ENCODE data around the gene PPP2R1B. TPM values are rescaled to one million over a fixed set of nuclear protein-coding genes. Genes with fewer than 3 reads are reported as not detected.
A peak's percentile ranks its signal among the peaks of the same experiment; 100 is the strongest.

The PPP2R1B gene
- 14.9 TPM for polyA plus RNA-seq

- H3K9me3 Mint-ChIP-seq: no peaks in the 10 kb centered on the region
- H3K4me3 Mint-ChIP-seq: peak within 1 kb of the TSS; percentile 89 to 100 (median 100)
- H3K36me3 Mint-ChIP-seq: peaks cover 2% of the 10 kb centered on the region
- peak within 1 kb of the TSS; percentile 77 to 96 (median 86) for H3K27ac Mint-ChIP-seq
- peaks cover 19 to 25% (median 24%) of the 10 kb centered on the region in 3 donors for H3K4me1 Mint-ChIP-seq
- no peaks in the 10 kb centered on the region for H3K27me3 Mint-ChIP-seq
Observed at GRCh38 chr11:111765984-111766833, at the start of gene PPP2R1B. TSS of gene PPP2R1B (minus strand) at chr11:111766389. CDS start at chr11:111766361, 28 bp downstream.

GRCh38 chr11:111815489-111815888 lies 49.3 kb upstream of the PPP2R1B start:
- Mint-ChIP-seq H3K27me3 (no peaks in the 10 kb centered on the region), H3K27ac (no peak overlapping the region), H3K36me3 (peaks cover 6% of the 10 kb centered on the region), H3K9me3 (no peaks in the 10 kb centered on the region), H3K4me3 (no peak overlapping the region), H3K4me1 (peaks cover 0 to 10% (median 9%) of the 10 kb centered on the region in 3 donors)

DNA sequence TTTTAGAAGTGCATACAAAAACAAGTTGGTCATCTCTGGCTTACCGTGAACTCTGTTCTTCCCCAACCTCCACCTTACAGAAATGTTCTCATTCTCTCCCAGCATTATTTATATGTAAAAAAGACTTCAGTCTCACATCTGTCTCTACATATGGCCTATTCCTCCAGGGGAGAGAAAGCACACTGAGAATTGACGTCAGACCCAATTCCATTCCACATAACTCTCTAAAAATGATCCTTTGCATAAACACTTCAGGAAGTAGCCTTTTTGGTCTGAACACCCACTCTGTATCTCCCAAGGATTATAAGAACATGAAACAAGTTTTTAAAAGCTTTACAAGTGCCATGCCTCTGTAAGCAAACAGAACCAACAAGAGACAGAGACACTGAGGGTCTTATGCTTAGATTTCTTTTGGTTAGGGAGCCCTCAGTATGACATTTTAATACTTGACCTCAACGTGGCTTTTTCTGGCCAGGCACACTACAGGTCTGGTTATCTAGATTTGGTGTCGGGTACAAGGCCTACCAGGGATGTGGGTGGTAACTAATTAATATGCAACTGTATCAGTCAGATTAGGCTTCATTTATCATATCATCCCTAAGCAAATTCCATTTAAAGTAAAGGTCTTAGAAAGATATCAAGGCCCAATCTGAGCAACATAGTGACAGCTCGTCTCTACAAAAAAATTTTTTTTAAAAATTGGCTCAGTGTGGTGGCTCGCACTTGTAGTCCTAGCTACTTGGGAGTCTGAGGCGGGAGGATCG lies 48.5 kb upstream of the PPP2R1B start:
- H3K36me3 Mint-ChIP-seq: peaks cover 4% of the 10 kb centered on the region
- peaks cover 0 to 10% (median 9%) of the 10 kb centered on the region in 3 donors for H3K4me1 Mint-ChIP-seq
- H3K27me3 Mint-ChIP-seq: no peaks in the 10 kb centered on the region
- no peak overlapping the region for H3K27ac Mint-ChIP-seq
- no peaks in the 10 kb centered on the region for H3K9me3 Mint-ChIP-seq
- H3K4me3 Mint-ChIP-seq: no peak overlapping the region

- H3K9me3 Mint-ChIP-seq: no peaks in the 10 kb centered on the region
- no peak overlapping the region for H3K27ac Mint-ChIP-seq
- peaks cover 4% of the 10 kb centered on the region for H3K36me3 Mint-ChIP-seq
- H3K4me1 Mint-ChIP-seq: peaks cover 0 to 10% (median 9%) of the 10 kb centered on the region in 3 donors
- no peaks in the 10 kb centered on the region for H3K27me3 Mint-ChIP-seq
- no peak overlapping the region for H3K4me3 Mint-ChIP-seq
Observed at GRCh38 chr11:111814106-111814505, 47.9 kb upstream of the PPP2R1B start.

DNA sequence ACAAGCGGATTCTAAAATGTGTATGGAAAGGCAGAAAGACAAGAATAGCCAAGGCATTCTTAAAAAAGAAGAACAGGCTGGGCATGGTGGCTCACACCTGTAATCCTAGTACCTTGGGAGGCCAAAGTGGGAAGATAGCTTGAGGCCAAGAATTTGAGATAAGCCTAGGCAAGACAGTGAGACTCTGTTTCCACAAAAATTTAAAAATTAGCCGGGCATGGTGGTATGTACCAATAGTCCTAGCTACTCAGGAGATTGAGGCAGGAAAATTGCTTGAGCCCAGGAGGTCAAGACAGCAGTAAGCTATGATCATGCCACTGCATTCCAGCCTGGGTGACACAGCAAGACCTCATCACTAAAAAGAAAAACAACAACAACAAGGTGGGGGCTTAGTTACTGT lies 46.0 kb upstream of the PPP2R1B start:
- Mint-ChIP-seq H3K4me1 (peaks cover 0 to 10% (median 5%) of the 10 kb centered on the region in 3 donors), H3K9me3 (no peaks in the 10 kb centered on the region), H3K27ac (no peak overlapping the region), H3K36me3 (peaks cover 5% of the 10 kb centered on the region), H3K4me3 (no peak overlapping the region), H3K27me3 (no peaks in the 10 kb centered on the region)

GRCh38 chr11:111811445-111811844 lies 45.3 kb upstream of the PPP2R1B start:
- no peaks in the 10 kb centered on the region for H3K9me3 Mint-ChIP-seq
- H3K27me3 Mint-ChIP-seq: no peaks in the 10 kb centered on the region
- H3K4me3 Mint-ChIP-seq: no peak overlapping the region
- peaks cover 0 to 10% (median 5%) of the 10 kb centered on the region in 3 donors for H3K4me1 Mint-ChIP-seq
- H3K36me3 Mint-ChIP-seq: peaks cover 10% of the 10 kb centered on the region
- H3K27ac Mint-ChIP-seq: no peak overlapping the region

DNA sequence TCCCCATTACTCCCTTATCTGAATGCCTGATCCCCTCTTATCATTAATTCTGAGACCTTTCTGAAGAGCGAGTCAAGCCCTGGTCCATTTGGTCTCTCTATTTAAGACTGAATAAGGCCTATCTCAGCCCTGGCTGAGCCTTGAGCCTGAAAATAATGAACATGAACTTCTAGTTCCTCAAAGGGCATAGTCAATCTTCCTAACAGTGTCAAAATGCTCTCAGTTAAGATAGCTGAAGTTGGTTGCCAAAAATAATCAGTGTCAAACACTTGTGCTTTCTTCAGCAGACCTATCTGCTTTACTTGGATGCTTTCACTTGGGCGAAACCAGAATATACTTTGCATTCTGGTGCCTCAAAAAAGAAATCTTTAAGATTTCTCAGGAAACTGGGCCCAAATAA lies 42.6 kb upstream of the PPP2R1B start:
- H3K36me3 Mint-ChIP-seq: peaks cover 11% of the 10 kb centered on the region

DNA sequence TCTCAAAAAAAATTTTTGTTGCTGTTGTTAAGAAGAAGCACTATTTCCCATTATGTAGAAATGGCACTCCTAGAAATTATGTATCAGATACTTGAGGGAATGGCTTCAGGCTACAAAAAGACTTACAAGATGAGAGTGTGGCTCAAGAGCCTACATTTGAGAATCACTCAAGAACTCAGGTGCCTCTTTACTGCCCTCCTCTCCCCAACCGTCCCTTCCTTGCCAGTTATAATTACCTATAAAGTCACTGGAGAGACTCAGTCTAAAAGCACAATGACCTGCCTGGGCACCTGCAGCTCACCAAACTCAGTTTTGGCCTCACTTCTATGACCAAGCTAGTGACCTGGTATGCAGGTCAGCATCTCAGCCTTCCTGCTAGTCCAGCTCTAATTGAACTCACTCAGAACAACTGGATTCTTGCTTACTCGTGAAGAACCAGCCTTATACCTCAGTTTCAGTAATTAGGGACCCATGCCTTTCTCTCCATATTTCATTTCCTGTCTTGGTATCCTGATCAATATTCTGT lies 41.9 kb upstream of the PPP2R1B start:
- H3K4me1 Mint-ChIP-seq: no peaks in the 10 kb centered on the region
- H3K27me3 Mint-ChIP-seq: no peaks in the 10 kb centered on the region
- peak overlapping the region in 1 of 3 donors; percentile 12 for H3K27ac Mint-ChIP-seq
- H3K36me3 Mint-ChIP-seq: peaks cover 11% of the 10 kb centered on the region
- H3K9me3 Mint-ChIP-seq: no peaks in the 10 kb centered on the region
- H3K4me3 Mint-ChIP-seq: no peak overlapping the region

More for the DNA sequence above, 42.6 kb upstream of the PPP2R1B start:
- Mint-ChIP-seq H3K27ac (peak overlapping the region in 2 of 3 donors; percentile 12 to 46), H3K9me3 (no peaks in the 10 kb centered on the region), H3K4me3 (no peak overlapping the region), H3K4me1 (peaks cover 0 to 2% (median 0%) of the 10 kb centered on the region in 3 donors), H3K27me3 (no peaks in the 10 kb centered on the region)

- Mint-ChIP-seq H3K4me3 (no peak overlapping the region), H3K27ac (peak overlapping the region in 1 of 3 donors; percentile 78), H3K4me1 (no peaks in the 10 kb centered on the region), H3K27me3 (no peaks in the 10 kb centered on the region), H3K36me3 (peaks cover 11% of the 10 kb centered on the region), H3K9me3 (no peaks in the 10 kb centered on the region)
Observed at GRCh38 chr11:111807076-111807475, 40.9 kb upstream of the PPP2R1B start.

DNA sequence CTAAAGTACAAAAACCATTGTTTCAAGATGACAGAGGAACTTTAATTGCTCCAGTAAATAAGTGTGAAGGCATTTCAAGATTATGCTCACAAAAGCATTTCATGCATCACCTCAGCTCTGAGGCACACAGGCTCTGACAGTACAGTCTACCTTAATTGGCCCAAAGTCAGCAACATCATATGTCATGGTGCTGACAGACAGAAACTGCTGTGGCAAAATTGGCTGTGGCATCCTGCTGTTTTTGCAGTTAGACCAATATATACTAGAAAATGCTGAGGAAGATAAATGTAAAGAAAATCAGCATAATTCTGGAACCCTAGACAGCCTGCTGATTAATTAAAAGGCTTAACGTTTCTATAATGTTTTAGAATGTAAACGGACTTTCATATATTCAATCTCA lies 34.9 kb upstream of the PPP2R1B start:
- Mint-ChIP-seq H3K36me3 (peaks cover 12% of the 10 kb centered on the region), H3K4me3 (no peak overlapping the region), H3K27me3 (no peaks in the 10 kb centered on the region), H3K9me3 (peaks cover 0 to 18% (median 9%) of the 10 kb centered on the region in 3 donors), H3K4me1 (peaks cover 0 to 8% (median 0%) of the 10 kb centered on the region in 3 donors), H3K27ac (no peak overlapping the region)

DNA sequence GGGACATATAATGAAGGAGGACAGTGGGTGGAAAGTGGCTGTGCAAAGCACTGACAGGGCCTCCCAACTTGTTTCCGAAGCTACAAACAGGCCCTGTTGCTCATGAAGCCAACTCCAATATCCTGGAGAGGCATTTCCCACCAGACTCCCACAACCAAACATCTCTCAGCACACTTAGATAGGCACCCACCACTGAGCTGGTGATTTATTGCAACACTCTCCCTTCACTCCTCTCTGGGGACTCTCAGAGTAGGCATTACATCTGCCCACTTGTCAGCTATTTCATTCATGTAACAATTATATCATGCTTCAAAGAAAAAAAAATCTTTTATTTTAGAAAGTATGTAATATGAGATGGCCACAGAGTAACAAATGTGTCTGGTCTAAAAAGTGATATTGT lies 32.1 kb upstream of the PPP2R1B start:
- Mint-ChIP-seq H3K36me3 (peaks cover 12% of the 10 kb centered on the region), H3K4me3 (no peak overlapping the region), H3K4me1 (peaks cover 0 to 8% (median 0%) of the 10 kb centered on the region in 3 donors), H3K9me3 (peaks cover 0 to 18% (median 9%) of the 10 kb centered on the region in 3 donors), H3K27me3 (no peaks in the 10 kb centered on the region), H3K27ac (no peak overlapping the region)

DNA sequence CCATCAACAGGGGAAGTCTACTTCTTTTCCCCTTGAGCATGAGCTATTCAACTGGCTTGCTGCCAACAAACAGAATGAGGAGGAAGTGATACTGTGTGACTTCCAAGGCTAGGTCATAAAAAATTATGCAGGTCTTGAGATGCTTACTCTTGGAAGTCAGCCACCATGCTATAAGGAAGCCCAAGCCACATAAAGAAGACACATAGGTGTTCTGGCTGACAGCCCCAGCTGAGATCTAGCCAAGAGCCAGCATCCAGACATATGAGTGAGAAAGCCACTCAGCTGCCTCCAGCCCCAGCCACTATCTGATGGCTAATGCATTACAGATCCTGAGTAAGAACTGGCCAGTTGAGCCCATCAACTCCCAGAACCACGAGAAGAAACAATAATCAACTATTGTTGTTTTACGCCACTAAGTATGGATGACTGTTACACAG lies 31.0 kb upstream of the PPP2R1B start:
- Mint-ChIP-seq H3K4me1 (peaks cover 0 to 8% (median 0%) of the 10 kb centered on the region in 3 donors), H3K27ac (peak overlapping the region in 2 of 3 donors; percentile 19 to 33), H3K27me3 (no peaks in the 10 kb centered on the region), H3K4me3 (no peak overlapping the region), H3K36me3 (peaks cover 12% of the 10 kb centered on the region), H3K9me3 (peaks cover 0 to 18% (median 9%) of the 10 kb centered on the region in 3 donors)

DNA sequence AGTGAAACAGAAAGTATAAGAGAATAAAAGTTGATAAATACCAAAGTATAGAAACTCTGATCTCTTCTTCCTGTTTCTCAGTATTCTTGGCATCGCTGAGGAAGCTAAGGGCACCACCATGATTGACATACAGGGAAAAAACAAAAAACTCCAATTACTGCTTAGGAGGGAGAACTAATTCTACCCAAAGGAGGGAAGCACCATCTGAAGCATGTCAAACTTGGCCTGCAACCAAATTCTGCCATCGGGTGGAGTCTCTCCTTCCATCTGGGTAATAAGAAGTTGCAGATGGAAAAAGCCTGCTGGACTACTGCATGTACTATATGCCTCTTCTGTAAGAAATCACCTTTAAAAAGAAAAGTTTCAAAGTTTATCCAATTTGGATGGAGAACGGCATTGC lies 30.5 kb upstream of the PPP2R1B start:
- peaks cover 0 to 8% (median 0%) of the 10 kb centered on the region in 3 donors for H3K4me1 Mint-ChIP-seq
- peaks cover 0 to 18% (median 9%) of the 10 kb centered on the region in 3 donors for H3K9me3 Mint-ChIP-seq
- H3K27ac Mint-ChIP-seq: peak overlapping the region in 1 of 3 donors; percentile 33
- no peaks in the 10 kb centered on the region for H3K27me3 Mint-ChIP-seq
- H3K36me3 Mint-ChIP-seq: peaks cover 11% of the 10 kb centered on the region
- H3K4me3 Mint-ChIP-seq: no peak overlapping the region

- peaks cover 0 to 18% (median 9%) of the 10 kb centered on the region in 3 donors for H3K9me3 Mint-ChIP-seq
- H3K4me1 Mint-ChIP-seq: peaks cover 0 to 8% (median 0%) of the 10 kb centered on the region in 3 donors
- H3K4me3 Mint-ChIP-seq: no peak overlapping the region
- peaks cover 10% of the 10 kb centered on the region for H3K36me3 Mint-ChIP-seq
- H3K27ac Mint-ChIP-seq: no peak overlapping the region
- no peaks in the 10 kb centered on the region for H3K27me3 Mint-ChIP-seq
Observed at GRCh38 chr11:111795334-111795985, 29.3 kb upstream of the PPP2R1B start.
